Naive B cell (primary cell): Measurements from ENCODE around the gene TENM4. TPM values are rescaled to one million over a fixed set of nuclear protein-coding genes. Genes with fewer than 3 reads are reported as not detected.
A peak's percentile ranks its signal among the peaks of the same experiment; 100 is the strongest.

Experiments
- ATAC-seq, 2 donors: fragments of 150-1000 bp; cut with Tn5 transposase; 2 replicates each; pipeline ENCODE4 v1.10.0; 2021; ENCODE audit warnings: low read depth in 2 of 2, mild to moderate bottlenecking in 2 of 2, moderate library complexity in 2 of 2
- DNase-seq: peaks from one replicate; pipeline ENCODE4 v3.0.0; 2022
- H3K27ac Mint-ChIP-seq, 6 donors: one replicate each; pipeline ENCODE4 v1.8.0; 2020 to 2022; ENCODE audit warnings: mild to moderate bottlenecking in 6 of 6, mixed read lengths in 6 of 6, moderate library complexity in 5 of 6, inconsistent platforms in 2 of 6
- H3K27me3 Mint-ChIP-seq, 3 donors: one replicate each; pipeline ENCODE4 v1.8.0; 2021 to 2022; ENCODE audit warnings: mixed read lengths in 3 of 3, mild to moderate bottlenecking in 1 of 3
- H3K36me3 Mint-ChIP-seq, 2 donors: one replicate each; pipeline ENCODE4 v1.8.0; 2020 to 2022; ENCODE audit warnings: mixed read lengths in 2 of 2, inconsistent platforms in 1 of 2, mild to moderate bottlenecking in 1 of 2
- H3K4me1 Mint-ChIP-seq, 3 donors: one replicate each; pipeline ENCODE4 v1.8.0; 2020 to 2022; ENCODE audit warnings: mixed read lengths in 3 of 3, inconsistent platforms in 1 of 3, mild to moderate bottlenecking in 1 of 3, moderate library complexity in 1 of 3
- H3K4me3 Mint-ChIP-seq, 8 donors: one replicate each; pipeline ENCODE4 v1.8.0; 2020 to 2022; ENCODE audit warnings: mild to moderate bottlenecking in 8 of 8, mixed read lengths in 8 of 8, moderate library complexity in 8 of 8, inconsistent platforms in 2 of 8
- H3K9me3 Mint-ChIP-seq, 7 donors: one replicate each; pipeline ENCODE4 v1.8.0; 2020 to 2022; ENCODE audit warnings: mixed read lengths in 7 of 7, mild to moderate bottlenecking in 5 of 7, inconsistent platforms in 2 of 7, moderate library complexity in 1 of 7
- polyA plus RNA-seq, 6 donors: library from polyadenylated mRNA; unstranded; fragments of 300-500 nt; fragmentation: Illumina TruSeq; gene quantifications; one replicate each; pipeline ENCODE4 v1.2.3, GENCODE V29; 2021; ENCODE audit warnings: low read depth in 6 of 6

Gene TENM4
- polyA plus RNA-seq, 6 donors from 2014 or later: 3.8 TPM; not detected in 5

- no peak overlapping the region for H3K4me3 Mint-ChIP-seq
- ATAC-seq: no peak
- H3K27ac Mint-ChIP-seq: no peak overlapping the region
- no peaks in the 10 kb centered on the region for H3K36me3 Mint-ChIP-seq
- DNase-seq: no peak
- peaks cover 0 to 7% (median 4%) of the 10 kb centered on the region in 3 donors for H3K27me3 Mint-ChIP-seq
- H3K4me1 Mint-ChIP-seq: peaks cover 0 to 4% (median 4%) of the 10 kb centered on the region in 3 donors
- peaks cover 0 to 6% (median 0%) of the 10 kb centered on the region in 7 donors for H3K9me3 Mint-ChIP-seq
Observed at GRCh38 chr11:79340535-79340934, 100.3 kb downstream of the TENM4 start.

- H3K36me3 Mint-ChIP-seq: no peaks in the 10 kb centered on the region
- peaks cover 0 to 1% (median under 1%) of the 10 kb centered on the region in 3 donors for H3K4me1 Mint-ChIP-seq
- H3K4me3 Mint-ChIP-seq: no peak overlapping the region
- peaks cover 0 to 4% (median 0%) of the 10 kb centered on the region in 7 donors for H3K9me3 Mint-ChIP-seq
- peaks cover 0 to 10% (median 4%) of the 10 kb centered on the region in 3 donors for H3K27me3 Mint-ChIP-seq
- DNase-seq (no peak), ATAC-seq (no peak)
- no peak overlapping the region for H3K27ac Mint-ChIP-seq
Observed at GRCh38 chr11:79336797-79337517, 103.9 kb downstream of the TENM4 start.

- no peak overlapping the region for H3K4me3 Mint-ChIP-seq
- no peak for ATAC-seq
- peaks cover 0 to 8% (median 3%) of the 10 kb centered on the region in 3 donors for H3K27me3 Mint-ChIP-seq
- no peak overlapping the region for H3K27ac Mint-ChIP-seq
- no peak for DNase-seq
- no peaks in the 10 kb centered on the region for H3K4me1 Mint-ChIP-seq
- H3K9me3 Mint-ChIP-seq: peaks cover 0 to 4% (median 0%) of the 10 kb centered on the region in 7 donors
- no peaks in the 10 kb centered on the region for H3K36me3 Mint-ChIP-seq
Observed at GRCh38 chr11:79335681-79336080, 105.1 kb downstream of the TENM4 start.

- Mint-ChIP-seq H3K9me3 (peaks cover 0 to 2% (median 0%) of the 10 kb centered on the region in 7 donors), H3K36me3 (no peaks in the 10 kb centered on the region), H3K27ac (peak overlapping the region in 1 of 6 donors; percentile 51), H3K4me1 (no peaks in the 10 kb centered on the region), H3K4me3 (no peak overlapping the region), H3K27me3 (peaks cover 0 to 20% (median 6%) of the 10 kb centered on the region in 3 donors)
- ATAC-seq (no peak), DNase-seq (no peak)
Observed at GRCh38 chr11:79333355-79333754, 107.5 kb downstream of the TENM4 start.

- Mint-ChIP-seq H3K4me3 (no peak overlapping the region), H3K27me3 (peaks cover 0 to 20% (median 6%) of the 10 kb centered on the region in 3 donors), H3K36me3 (no peaks in the 10 kb centered on the region), H3K9me3 (peaks cover 0 to 2% (median 0%) of the 10 kb centered on the region in 7 donors), H3K4me1 (no peaks in the 10 kb centered on the region), H3K27ac (no peak overlapping the region)
- no peak for DNase-seq
- ATAC-seq: no peak
Observed at GRCh38 chr11:79332017-79332416, 108.8 kb downstream of the TENM4 start.

GRCh38 chr11:79331203-79331901 is 109.5 kb downstream of the TENM4 start:
- H3K4me1 Mint-ChIP-seq: no peaks in the 10 kb centered on the region
- peaks cover 0 to 20% (median 6%) of the 10 kb centered on the region in 3 donors for H3K27me3 Mint-ChIP-seq
- ATAC-seq: no peak

GRCh38 chr11:79330651-79331050 is 110.2 kb downstream of the TENM4 start:
- peaks cover 0 to 5% (median 0%) of the 10 kb centered on the region in 7 donors for H3K9me3 Mint-ChIP-seq
- no peaks in the 10 kb centered on the region for H3K4me1 Mint-ChIP-seq
- DNase-seq (no peak), ATAC-seq (no peak)
- H3K36me3 Mint-ChIP-seq: no peaks in the 10 kb centered on the region
- H3K27ac Mint-ChIP-seq: no peak overlapping the region
- H3K27me3 Mint-ChIP-seq: peaks cover 0 to 20% (median 6%) of the 10 kb centered on the region in 3 donors
- no peak overlapping the region for H3K4me3 Mint-ChIP-seq

More at GRCh38 chr11:79331203-79331901, 109.5 kb downstream of the TENM4 start:
- no peak overlapping the region for H3K27ac Mint-ChIP-seq
- H3K9me3 Mint-ChIP-seq: peaks cover 0 to 2% (median 0%) of the 10 kb centered on the region in 7 donors
- H3K36me3 Mint-ChIP-seq: no peaks in the 10 kb centered on the region
- H3K4me3 Mint-ChIP-seq: no peak overlapping the region
- no peak for DNase-seq

GRCh38 chr11:79329561-79329960 is 111.3 kb downstream of the TENM4 start:
- ATAC-seq (no peak), DNase-seq (no peak)
- Mint-ChIP-seq H3K36me3 (no peaks in the 10 kb centered on the region), H3K4me1 (no peaks in the 10 kb centered on the region), H3K4me3 (no peak overlapping the region), H3K27ac (no peak overlapping the region), H3K9me3 (peaks cover 0 to 5% (median 0%) of the 10 kb centered on the region in 7 donors), H3K27me3 (peaks cover 0 to 20% (median 6%) of the 10 kb centered on the region in 3 donors)

- H3K9me3 Mint-ChIP-seq: peaks cover 0 to 5% (median 0%) of the 10 kb centered on the region in 7 donors
- no peaks in the 10 kb centered on the region for H3K36me3 Mint-ChIP-seq
- ATAC-seq (no peak), DNase-seq (no peak)
- H3K27ac Mint-ChIP-seq: no peak overlapping the region
- no peak overlapping the region for H3K4me3 Mint-ChIP-seq
- H3K27me3 Mint-ChIP-seq: peaks cover 0 to 13% (median 6%) of the 10 kb centered on the region in 3 donors
- H3K4me1 Mint-ChIP-seq: no peaks in the 10 kb centered on the region
Observed at GRCh38 chr11:79328402-79328801, 112.4 kb downstream of the TENM4 start.

GRCh38 chr11:79325851-79326250 is 115.0 kb downstream of the TENM4 start:
- no peak overlapping the region for H3K4me3 Mint-ChIP-seq
- no peaks in the 10 kb centered on the region for H3K36me3 Mint-ChIP-seq
- no peak overlapping the region for H3K27ac Mint-ChIP-seq
- no peak for DNase-seq
- peaks cover 0 to 5% (median 0%) of the 10 kb centered on the region in 7 donors for H3K9me3 Mint-ChIP-seq
- H3K4me1 Mint-ChIP-seq: no peaks in the 10 kb centered on the region
- ATAC-seq: no peak
- H3K27me3 Mint-ChIP-seq: peaks cover 0 to 13% (median 6%) of the 10 kb centered on the region in 3 donors

- ATAC-seq (no peak), DNase-seq (no peak)
- no peaks in the 10 kb centered on the region for H3K36me3 Mint-ChIP-seq
- H3K9me3 Mint-ChIP-seq: peaks cover 0 to 2% (median 0%) of the 10 kb centered on the region in 7 donors
- H3K27ac Mint-ChIP-seq: no peak overlapping the region
- H3K4me3 Mint-ChIP-seq: no peak overlapping the region
- no peaks in the 10 kb centered on the region for H3K4me1 Mint-ChIP-seq
- peaks cover 0 to 10% (median 0%) of the 10 kb centered on the region in 3 donors for H3K27me3 Mint-ChIP-seq
Observed at GRCh38 chr11:79321263-79321662, 119.6 kb downstream of the TENM4 start.

- no peak overlapping the region for H3K27ac Mint-ChIP-seq
- H3K27me3 Mint-ChIP-seq: peaks cover 6 to 18% (median 8%) of the 10 kb centered on the region in 3 donors
- no peaks in the 10 kb centered on the region for H3K4me1 Mint-ChIP-seq
- ATAC-seq (no peak), DNase-seq (no peak)
- H3K4me3 Mint-ChIP-seq: no peak overlapping the region
- peaks cover 0 to 3% (median 0%) of the 10 kb centered on the region in 7 donors for H3K9me3 Mint-ChIP-seq
- no peaks in the 10 kb centered on the region for H3K36me3 Mint-ChIP-seq
Observed at GRCh38 chr11:79314906-79315689, 125.7 kb downstream of the TENM4 start.

- peaks cover 6 to 8% (median 7%) of the 10 kb centered on the region in 3 donors for H3K27me3 Mint-ChIP-seq
- no peak overlapping the region for H3K4me3 Mint-ChIP-seq
- H3K36me3 Mint-ChIP-seq: no peaks in the 10 kb centered on the region
- H3K9me3 Mint-ChIP-seq: peaks cover 0 to 3% (median 0%) of the 10 kb centered on the region in 7 donors
- H3K27ac Mint-ChIP-seq: no peak overlapping the region
- no peak for ATAC-seq
- H3K4me1 Mint-ChIP-seq: no peaks in the 10 kb centered on the region
- no peak for DNase-seq
Observed at GRCh38 chr11:79313530-79313913, 127.3 kb downstream of the TENM4 start.
